Nephron (organoid): ENCODE measurements around the gene THSD8.
A peak's percentile ranks its signal among the peaks of the same experiment; 100 is the strongest.
"Not testable (repeated sequence)": the region's sequence is repeated elsewhere in the genome, so short reads cannot be mapped to it uniquely, and the experiment has no call there.

Experiments
- H3K27ac Mint-ChIP-seq, 3 experiments: 2 replicates each; pipeline ENCODE4 v1.8.0; 2020; ENCODE audit warnings: mixed read lengths in 3 of 3, mild to moderate bottlenecking in 2 of 3, moderate library complexity in 1 of 3
- H3K27me3 Mint-ChIP-seq: 2 replicates; pipeline ENCODE4 v1.8.0; 2021; ENCODE audit warnings: low read depth, mild to moderate bottlenecking, moderate library complexity, mixed read lengths
- H3K36me3 Mint-ChIP-seq: 2 replicates; pipeline ENCODE4 v1.8.0; 2020; ENCODE audit warnings: low read depth, mixed read lengths
- H3K4me1 Mint-ChIP-seq: 2 replicates; pipeline ENCODE4 v1.8.0; 2020; ENCODE audit warnings: mixed read lengths
- H3K4me3 Mint-ChIP-seq, 3 experiments: 2 replicates each; pipeline ENCODE4 v1.8.0; 2020; ENCODE audit warnings: mild to moderate bottlenecking in 3 of 3, mixed read lengths in 3 of 3, moderate library complexity in 2 of 3
- H3K9me3 Mint-ChIP-seq: 2 replicates; pipeline ENCODE4 v1.8.0; 2020; ENCODE audit warnings: mixed read lengths
- CTCF ChIP-seq, 3 experiments: fragments of 200-600 bp; sonication (generic); IDR thresholded peaks; one replicate each; pipeline ENCODE4 v1.5.0; 2021; ENCODE audit warnings: antibody characterized with exemption in 3 of 3; ENCODE audit not compliant: unreplicated experiment in 3 of 3

Gene THSD8

GRCh38 chr19:12804051-12804450 lies 2.2 kb downstream of the THSD8 start:
- Mint-ChIP-seq H3K27ac (no peak overlapping the region), H3K9me3 (no peaks in the 10 kb centered on the region), H3K4me3 (peak overlapping the region in 2 of 3 experiments; percentile 29 to 53), H3K4me1 (peaks cover 24% of the 10 kb centered on the region), H3K27me3 (no peaks in the 10 kb centered on the region), H3K36me3 (peaks cover 5% of the 10 kb centered on the region)
- no peak for TF ChIP-seq CTCF (IDR thresholded peaks at IDR 0.05; ENCODE audit: unreplicated experiment in 3 of 3)

- no peaks in the 10 kb centered on the region for H3K27me3 Mint-ChIP-seq
- H3K4me3 Mint-ChIP-seq = peak within 1 kb of the TSS; percentile 91 to 95 (median 94)
- H3K9me3 Mint-ChIP-seq = no peaks in the 10 kb centered on the region
- H3K27ac Mint-ChIP-seq = peak within 1 kb of the TSS; percentile 88 to 98 (median 89)
- peaks cover 4% of the 10 kb centered on the region for H3K36me3 Mint-ChIP-seq
- H3K4me1 Mint-ChIP-seq = peaks cover 17% of the 10 kb centered on the region
- peak in 1 of 3 experiments; percentile 8 for TF ChIP-seq CTCF (IDR thresholded peaks at IDR 0.05; ENCODE audit: unreplicated experiment in 3 of 3)
Measured at GRCh38 chr19:12806242-12807081, 4.6 kb downstream of the THSD8 start, which contains the start of gene RNASEH2A. TSS of gene RNASEH2A (plus strand) at chr19:12806584. CDS start at chr19:12806674, 90 bp downstream.

GRCh38 chr19:12815088-12815487 lies 13.2 kb downstream of the THSD8 start:
- H3K4me1 Mint-ChIP-seq = no peaks in the 10 kb centered on the region
- H3K36me3 Mint-ChIP-seq = peaks cover 15% of the 10 kb centered on the region
- TF ChIP-seq CTCF (IDR thresholded peaks at IDR 0.05; ENCODE audit: unreplicated experiment in 3 of 3) = no peak
- no peak overlapping the region for H3K4me3 Mint-ChIP-seq
- peaks cover 3% of the 10 kb centered on the region for H3K27me3 Mint-ChIP-seq
- H3K9me3 Mint-ChIP-seq = no peaks in the 10 kb centered on the region
- H3K27ac Mint-ChIP-seq = no peak overlapping the region

GRCh38 chr19:12817188-12817587 lies 15.3 kb downstream of the THSD8 start:
- not testable (repeated sequence) for H3K9me3 Mint-ChIP-seq

GRCh38 chr19:12817810-12818209 lies 15.9 kb downstream of the THSD8 start:
- not testable (repeated sequence) for H3K27ac Mint-ChIP-seq, H3K27me3 Mint-ChIP-seq, H3K4me1 Mint-ChIP-seq, H3K9me3 Mint-ChIP-seq, H3K4me3 Mint-ChIP-seq
- peaks cover 15% of the 10 kb centered on the region for H3K36me3 Mint-ChIP-seq

More at GRCh38 chr19:12817188-12817587, 15.3 kb downstream of the THSD8 start:
- H3K27ac Mint-ChIP-seq, H3K27me3 Mint-ChIP-seq, H3K4me3 Mint-ChIP-seq, H3K4me1 Mint-ChIP-seq: not testable (repeated sequence)
- peaks cover 15% of the 10 kb centered on the region for H3K36me3 Mint-ChIP-seq

GRCh38 chr19:12821761-12822160 lies 19.9 kb downstream of the THSD8 start:
- H3K9me3 Mint-ChIP-seq = no peaks in the 10 kb centered on the region
- no peaks in the 10 kb centered on the region for H3K4me1 Mint-ChIP-seq
- no peak overlapping the region for H3K4me3 Mint-ChIP-seq
- no peak overlapping the region for H3K27ac Mint-ChIP-seq
- no peak for TF ChIP-seq CTCF (IDR thresholded peaks at IDR 0.05; ENCODE audit: unreplicated experiment in 3 of 3)
- no peaks in the 10 kb centered on the region for H3K36me3 Mint-ChIP-seq
- H3K27me3 Mint-ChIP-seq = peaks cover 22% of the 10 kb centered on the region
